ENCODE measurements around the gene LRRC41.

- no peak for TF ChIP-seq CTCF (IDR thresholded peaks at IDR 0.05)
- TF ChIP-seq POLR2A (IDR thresholded peaks at IDR 0.05) = no peak
Observed at GRCh38 chr1:46302641-46303037, 777 bp downstream of the LRRC41 start.

Data from uterus (tissue), 2 donors.